Dendritic cell treated with granulocyte-macrophage colony-stimulating factor and Interleukin-4, amounts not matched to agents 40 ng/mL and 50 ng/mL, for 4 days (primary cell): Measurements from ENCODE around the gene DNAH1.

Experiments
- H3K27ac Mint-ChIP-seq: one replicate; pipeline ENCODE4 v1.8.0; 2022; ENCODE audit warnings: mild to moderate bottlenecking, mixed read lengths
- H3K27me3 Mint-ChIP-seq: one replicate; pipeline ENCODE4 v1.8.0; 2022; ENCODE audit warnings: mild to moderate bottlenecking, mixed read lengths
- H3K36me3 Mint-ChIP-seq: one replicate; pipeline ENCODE4 v1.8.0; 2022; ENCODE audit warnings: low read depth, mixed read lengths
- H3K4me1 Mint-ChIP-seq: one replicate; pipeline ENCODE4 v1.8.0; 2022; ENCODE audit warnings: low read depth, mixed read lengths
- H3K4me3 Mint-ChIP-seq: one replicate; pipeline ENCODE4 v1.8.0; 2022; ENCODE audit warnings: mild to moderate bottlenecking, moderate library complexity, mixed read lengths
- H3K9me3 Mint-ChIP-seq: one replicate; pipeline ENCODE4 v1.8.0; 2022; ENCODE audit warnings: mixed read lengths
- intact Hi-C: fragments of 100-400 bp; cut with micrococcal nuclease; formaldehyde crosslinking; loops from one replicate; pipeline ENCODE4 v1.15.0; 2022

The DNAH1 gene

DNA sequence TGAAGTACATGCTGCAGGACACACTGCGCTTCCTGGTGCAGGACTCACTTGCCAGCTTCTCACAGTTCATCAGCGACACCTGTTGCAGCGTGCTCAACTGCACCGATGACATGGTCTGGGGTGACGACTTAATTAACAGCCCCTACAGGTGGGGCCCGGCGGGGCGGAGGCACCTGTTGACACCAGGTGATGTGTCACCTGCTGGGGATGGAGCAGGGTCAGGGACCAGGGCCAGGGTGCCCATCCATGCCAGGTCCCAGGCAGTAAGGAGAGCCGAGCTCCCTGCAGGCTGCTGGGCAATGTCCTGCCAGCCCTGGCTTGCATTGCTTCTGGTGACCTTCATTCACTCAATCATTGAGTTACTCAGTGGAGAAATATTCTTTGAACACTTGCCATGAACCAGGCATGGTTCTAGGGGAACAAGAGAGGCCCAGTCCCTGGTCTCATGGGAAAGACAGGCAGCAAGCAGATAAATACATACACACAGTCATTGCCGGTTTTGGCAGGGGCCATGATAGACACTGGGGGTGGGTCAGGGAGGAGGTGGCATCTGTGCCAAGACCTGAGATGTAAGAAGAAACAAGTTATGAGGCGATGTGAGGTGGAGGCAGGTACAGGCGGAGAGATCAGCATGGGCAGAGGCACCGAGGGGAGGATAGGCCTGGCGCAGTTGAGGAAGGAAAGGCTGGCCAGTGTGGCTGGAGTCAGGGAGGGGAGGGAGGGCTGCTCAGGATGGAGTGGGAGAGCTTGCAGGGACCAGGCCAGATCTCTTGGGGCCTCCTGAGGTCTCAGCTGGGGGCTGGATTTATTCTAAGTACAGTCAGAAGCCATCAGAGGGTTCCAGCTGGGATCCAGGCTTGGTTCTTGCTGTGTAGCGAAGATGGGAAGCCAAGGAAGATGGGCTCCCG is 30.8 kb downstream of the DNAH1 start:
- Mint-ChIP-seq H3K27me3 (no peaks in the 10 kb centered on the region), H3K36me3 (peaks cover 90% of the 10 kb centered on the region), H3K4me3 (no peak overlapping the region), H3K9me3 (no peaks in the 10 kb centered on the region), H3K27ac (no peak overlapping the region), H3K4me1 (peaks cover 3% of the 10 kb centered on the region)
- intact Hi-C loops = no loop called here

DNA sequence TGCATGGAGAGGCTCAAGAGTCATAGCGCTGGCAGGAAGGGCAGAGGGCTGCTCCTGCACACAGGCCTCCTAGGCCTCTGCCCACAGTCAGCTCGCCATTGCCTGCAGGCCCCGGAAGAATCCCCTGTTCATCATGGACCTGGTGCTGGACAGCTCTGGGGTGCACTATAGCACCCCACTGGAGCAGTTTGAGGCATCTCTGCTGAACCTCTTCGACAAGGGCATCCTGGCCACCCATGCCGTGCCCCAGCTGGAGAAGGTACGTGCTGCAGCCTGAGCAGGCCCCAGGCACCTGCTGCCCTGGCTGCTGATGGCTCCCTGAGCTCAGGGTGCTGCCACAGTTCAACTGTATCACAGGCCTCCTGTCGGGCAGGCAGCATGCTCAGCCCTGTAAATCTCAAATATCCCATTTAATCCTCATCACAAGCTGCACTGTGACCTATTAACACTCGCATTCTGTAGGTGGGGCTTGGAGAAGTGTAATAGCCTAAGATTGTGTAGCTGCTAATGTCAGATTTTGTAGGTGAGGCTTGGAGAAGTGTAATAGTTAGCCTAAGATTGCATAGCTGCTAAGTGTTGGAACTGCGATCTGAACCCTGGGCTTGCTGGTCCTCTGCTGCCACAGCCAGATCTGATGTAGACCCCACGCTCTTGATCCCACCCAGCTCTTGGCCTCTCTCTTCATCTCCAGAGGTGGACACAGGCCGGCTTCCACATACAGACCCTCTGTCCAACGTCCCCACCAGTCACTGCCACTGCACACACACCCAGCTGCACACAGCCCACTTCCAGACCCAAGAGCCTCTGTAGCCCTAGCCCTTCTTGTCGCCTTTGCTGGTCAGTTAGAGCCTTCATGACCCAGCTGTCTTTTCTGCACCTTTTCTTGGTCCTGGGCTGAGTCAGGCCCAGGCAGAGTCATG is 31.9 kb downstream of the DNAH1 start:
- no peaks in the 10 kb centered on the region for H3K4me1 Mint-ChIP-seq
- H3K27ac Mint-ChIP-seq = no peak overlapping the region
- H3K36me3 Mint-ChIP-seq = peaks cover 90% of the 10 kb centered on the region
- no peaks in the 10 kb centered on the region for H3K9me3 Mint-ChIP-seq
- intact Hi-C loops = no loop called here
- H3K4me3 Mint-ChIP-seq = no peak overlapping the region
- no peaks in the 10 kb centered on the region for H3K27me3 Mint-ChIP-seq

- Mint-ChIP-seq H3K36me3 (peaks cover 90% of the 10 kb centered on the region), H3K27me3 (no peaks in the 10 kb centered on the region), H3K9me3 (no peaks in the 10 kb centered on the region), H3K27ac (no peak overlapping the region), H3K4me3 (no peak overlapping the region), H3K4me1 (no peaks in the 10 kb centered on the region)
- intact Hi-C loops = no loop called here
Measured at GRCh38 chr3:52349131-52349530, 33.0 kb downstream of the DNAH1 start.

DNA sequence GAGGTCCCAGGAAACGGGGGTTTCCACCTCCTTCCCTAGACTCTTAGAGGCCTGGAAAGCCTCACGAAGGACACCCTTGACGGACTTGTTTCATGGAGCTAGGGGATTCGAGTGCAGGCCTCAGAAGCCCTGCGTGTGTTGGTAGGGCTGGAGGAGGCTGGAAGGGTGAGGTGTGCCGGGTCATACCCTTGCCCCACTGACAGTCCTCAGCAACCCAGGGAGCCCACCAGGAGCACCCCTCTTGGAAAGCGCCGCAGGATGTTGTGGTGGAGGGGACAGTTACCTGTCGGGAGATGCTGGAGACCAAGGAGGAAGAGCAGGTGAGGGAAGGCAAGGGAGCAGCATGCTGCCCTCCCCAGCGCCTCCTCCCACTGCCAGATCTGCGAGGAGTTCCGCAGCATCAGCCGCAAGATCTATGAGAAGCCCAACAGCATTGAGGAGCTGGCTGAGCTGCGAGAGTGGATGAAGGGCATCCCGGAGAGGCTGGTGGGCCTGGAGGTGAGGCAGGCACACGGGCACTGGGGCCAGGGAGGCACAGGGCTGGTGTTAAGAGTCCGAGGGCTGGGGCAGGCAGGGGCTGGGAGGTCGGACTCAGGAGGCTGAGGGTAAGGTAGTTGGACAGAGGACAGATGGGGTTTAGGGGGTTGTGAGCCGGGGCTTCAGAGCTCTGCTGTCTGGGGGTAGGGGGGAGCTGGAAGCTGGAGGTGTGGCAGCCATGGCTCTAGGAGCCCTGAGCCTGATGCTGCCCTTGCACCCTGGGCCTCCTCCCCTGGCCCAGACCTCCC is 33.7 kb downstream of the DNAH1 start:
- H3K27me3 Mint-ChIP-seq = no peaks in the 10 kb centered on the region
- H3K36me3 Mint-ChIP-seq = peaks cover 90% of the 10 kb centered on the region
- H3K4me3 Mint-ChIP-seq = no peak overlapping the region
- no peaks in the 10 kb centered on the region for H3K4me1 Mint-ChIP-seq
- no peaks in the 10 kb centered on the region for H3K9me3 Mint-ChIP-seq
- no peak overlapping the region for H3K27ac Mint-ChIP-seq
- intact Hi-C loops = no loop called here

DNA sequence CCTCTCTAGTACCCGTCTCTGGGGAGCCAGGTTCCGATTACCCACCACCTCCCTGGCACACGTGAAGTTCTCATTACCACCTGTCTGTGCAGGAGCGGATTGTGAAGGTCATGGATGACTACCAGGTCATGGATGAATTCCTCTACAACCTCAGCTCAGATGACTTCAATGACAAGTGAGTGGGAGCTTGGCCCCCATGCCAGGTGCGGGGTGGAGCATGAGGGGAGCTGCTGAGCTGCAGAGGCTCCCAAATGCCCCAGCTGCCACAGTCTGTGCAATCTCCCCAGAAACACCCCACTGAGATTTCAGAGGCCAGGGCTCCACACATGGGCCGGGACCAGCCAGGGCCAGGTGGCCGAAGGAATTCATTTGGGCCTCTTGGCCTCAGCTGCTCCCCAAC is 34.3 kb downstream of the DNAH1 start:
- no peaks in the 10 kb centered on the region for H3K9me3 Mint-ChIP-seq
- peaks cover 93% of the 10 kb centered on the region for H3K36me3 Mint-ChIP-seq
- intact Hi-C loops = no loop called here
- no peaks in the 10 kb centered on the region for H3K27me3 Mint-ChIP-seq
- H3K27ac Mint-ChIP-seq = no peak overlapping the region
- no peaks in the 10 kb centered on the region for H3K4me1 Mint-ChIP-seq
- H3K4me3 Mint-ChIP-seq = no peak overlapping the region

- Mint-ChIP-seq H3K27ac (no peak overlapping the region), H3K27me3 (no peaks in the 10 kb centered on the region), H3K9me3 (no peaks in the 10 kb centered on the region), H3K4me3 (no peak overlapping the region), H3K4me1 (no peaks in the 10 kb centered on the region), H3K36me3 (peaks cover 94% of the 10 kb centered on the region)
- intact Hi-C loops = no loop called here
Measured at GRCh38 chr3:52350981-52351761, 35.1 kb downstream of the DNAH1 start.

DNA sequence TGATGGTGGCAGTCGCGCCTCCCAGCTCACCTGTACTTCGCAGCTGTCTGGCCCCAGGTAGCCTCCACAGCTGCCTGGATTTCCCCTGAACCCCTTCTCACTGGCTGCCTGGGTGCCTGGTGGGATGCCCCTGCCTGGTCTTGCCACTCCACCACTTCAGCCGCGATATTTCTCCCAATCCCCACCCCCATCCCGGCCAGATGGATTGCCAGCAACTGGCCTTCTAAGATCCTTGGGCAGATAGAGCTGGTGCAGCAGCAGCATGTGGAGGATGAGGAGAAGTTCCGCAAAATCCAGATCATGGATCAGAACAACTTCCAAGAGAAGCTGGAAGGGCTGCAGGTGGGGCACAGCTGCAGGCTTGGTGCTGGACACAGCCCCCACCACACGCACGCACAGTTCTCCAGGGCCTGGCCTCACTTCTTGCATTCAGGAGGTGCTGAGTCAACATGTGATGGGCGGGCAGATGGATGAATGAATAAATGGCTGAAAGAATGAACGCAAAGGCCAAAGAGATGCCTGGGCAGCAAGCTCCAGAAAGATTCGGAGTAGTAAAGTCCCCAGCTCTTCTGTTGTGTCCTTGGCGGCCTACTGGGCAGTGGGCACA is 35.7 kb downstream of the DNAH1 start:
- no peak overlapping the region for H3K4me3 Mint-ChIP-seq
- intact Hi-C loops = no loop called here
- H3K27me3 Mint-ChIP-seq = no peaks in the 10 kb centered on the region
- no peaks in the 10 kb centered on the region for H3K4me1 Mint-ChIP-seq
- peaks cover 94% of the 10 kb centered on the region for H3K36me3 Mint-ChIP-seq
- no peaks in the 10 kb centered on the region for H3K9me3 Mint-ChIP-seq
- H3K27ac Mint-ChIP-seq = no peak overlapping the region

- Mint-ChIP-seq H3K4me3 (no peak overlapping the region), H3K4me1 (no peaks in the 10 kb centered on the region), H3K27ac (no peak overlapping the region), H3K9me3 (no peaks in the 10 kb centered on the region), H3K27me3 (no peaks in the 10 kb centered on the region), H3K36me3 (peaks cover 94% of the 10 kb centered on the region)
- intact Hi-C loops = no loop called here
Measured at GRCh38 chr3:52352566-52352965, 36.4 kb downstream of the DNAH1 start.

- Mint-ChIP-seq H3K27me3 (no peaks in the 10 kb centered on the region), H3K9me3 (no peaks in the 10 kb centered on the region), H3K36me3 (peaks cover 94% of the 10 kb centered on the region), H3K27ac (no peak overlapping the region), H3K4me1 (no peaks in the 10 kb centered on the region), H3K4me3 (no peak overlapping the region)
- intact Hi-C loops = no loop called here
Measured at GRCh38 chr3:52353291-52353855, 37.3 kb downstream of the DNAH1 start.

GRCh38 chr3:52354676-52355075 is 38.6 kb downstream of the DNAH1 start:
- H3K27ac Mint-ChIP-seq = no peak overlapping the region
- intact Hi-C loops = no loop called here
- H3K4me1 Mint-ChIP-seq = no peaks in the 10 kb centered on the region
- peaks cover 94% of the 10 kb centered on the region for H3K36me3 Mint-ChIP-seq
- no peak overlapping the region for H3K4me3 Mint-ChIP-seq
- H3K27me3 Mint-ChIP-seq = no peaks in the 10 kb centered on the region
- H3K9me3 Mint-ChIP-seq = no peaks in the 10 kb centered on the region

DNA sequence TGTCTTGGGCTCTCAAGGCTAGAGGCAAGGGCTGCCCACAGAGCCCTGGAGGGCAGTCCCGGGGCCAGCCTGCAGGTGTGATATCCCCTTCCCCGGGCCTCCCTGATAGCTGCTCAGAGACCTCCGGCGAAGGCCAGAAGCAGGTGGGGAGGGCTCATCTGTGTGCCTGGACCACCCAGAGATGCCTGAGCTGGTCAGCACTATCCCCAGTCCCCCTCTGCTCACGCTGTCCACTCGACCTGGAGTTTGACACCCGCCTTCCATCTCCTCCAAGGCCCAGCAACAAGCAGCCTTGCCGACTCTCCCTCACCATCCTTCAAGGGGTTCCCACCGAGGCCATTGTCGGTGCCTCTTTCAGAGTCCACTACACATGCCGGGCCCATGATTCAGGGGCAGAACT is 39.4 kb downstream of the DNAH1 start:
- H3K36me3 Mint-ChIP-seq = peaks cover 94% of the 10 kb centered on the region
- H3K4me1 Mint-ChIP-seq = no peaks in the 10 kb centered on the region
- no peak overlapping the region for H3K27ac Mint-ChIP-seq
- H3K27me3 Mint-ChIP-seq = no peaks in the 10 kb centered on the region
- H3K4me3 Mint-ChIP-seq = no peak overlapping the region
- intact Hi-C loops = no loop called here
- no peaks in the 10 kb centered on the region for H3K9me3 Mint-ChIP-seq

GRCh38 chr3:52356126-52356525 is 40.0 kb downstream of the DNAH1 start:
- no peak overlapping the region for H3K4me3 Mint-ChIP-seq
- intact Hi-C loops = no loop called here
- no peaks in the 10 kb centered on the region for H3K4me1 Mint-ChIP-seq
- H3K27ac Mint-ChIP-seq = no peak overlapping the region
- peaks cover 98% of the 10 kb centered on the region for H3K36me3 Mint-ChIP-seq
- H3K9me3 Mint-ChIP-seq = no peaks in the 10 kb centered on the region
- no peaks in the 10 kb centered on the region for H3K27me3 Mint-ChIP-seq
